ENCODE data around the gene ACSM2B.
"Not testable (repeated sequence)": the region's sequence is repeated elsewhere in the genome, so short reads cannot be mapped to it uniquely, and the experiment has no call there.

- TF ChIP-seq EZH2 (IDR thresholded peaks at IDR 0.05; ENCODE audit: borderline replicate concordance, low read depth, low read length, severe bottlenecking); CTCF (IDR thresholded peaks at IDR 0.05; ENCODE audit: extremely low read depth in 1 of 2, insufficient read depth in 1 of 2, low read depth in 1 of 2, low read length in 2 of 2); MAX (IDR thresholded peaks at IDR 0.05; ENCODE audit: insufficient read depth, insufficient read length); GATA2 (IDR thresholded peaks at IDR 0.05; ENCODE audit: insufficient read depth, insufficient read length, low read depth, low read length): not testable (repeated sequence)
Observed at GRCh38 chr16:20540603-20541316, 35.4 kb downstream of the ACSM2B start.
